Activated CD4-positive, alpha-beta T cell treated with anti-CD3 and anti-CD28 coated beads, Interleukin-2, amount 50 U/mL, for 1 hour (primary cell): ENCODE results near the gene STK24.
A peak's percentile ranks its signal among the peaks of the same experiment; 100 is the strongest.
"Not testable (repeated sequence)": the region's sequence is repeated elsewhere in the genome, so short reads cannot be mapped to it uniquely, and the experiment has no call there.

Experiments used
- DNase-seq: peaks from one replicate; pipeline ENCODE4 v3.0.0-alpha.2; 2020

Gene STK24

DNA sequence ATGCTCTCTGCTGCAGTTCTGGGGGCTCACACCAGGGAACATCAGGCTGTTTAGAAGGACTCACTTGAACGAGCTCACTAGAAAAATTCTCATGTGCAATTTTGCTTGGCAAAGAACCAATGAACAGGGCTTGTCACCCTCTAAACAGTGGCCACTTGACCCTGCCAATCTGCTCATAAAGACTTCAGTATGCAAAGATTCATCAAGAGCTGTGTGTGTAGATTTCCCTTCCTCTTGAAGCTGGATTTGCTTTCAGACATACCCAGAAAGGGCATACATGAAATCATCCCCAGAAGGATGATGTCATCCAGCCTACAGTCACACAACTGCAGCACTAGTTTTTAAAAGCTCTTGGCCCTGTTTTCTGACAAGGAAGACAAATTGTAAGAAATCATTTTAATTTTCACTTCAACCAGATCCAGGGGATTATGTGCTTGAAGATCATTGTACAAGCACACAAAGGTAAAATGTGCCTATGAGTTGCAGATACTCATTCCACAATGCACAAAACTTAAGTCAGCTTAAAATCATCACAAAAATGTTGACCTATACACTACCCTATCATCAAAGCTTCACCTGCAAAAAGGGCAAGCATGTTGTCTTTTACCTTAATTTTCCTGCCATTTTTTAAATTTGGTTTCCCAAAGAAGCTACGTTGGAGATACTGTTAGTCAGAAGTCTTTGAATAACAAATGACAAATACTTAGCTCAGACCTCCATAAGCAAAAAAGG is 5.2 kb upstream of the STK24 start:
- no peak for DNase-seq

GRCh38 chr13:98581381-98581780 is 4.5 kb upstream of the STK24 start:
- DNase-seq: no peak

GRCh38 chr13:98580420-98580819 is 3.5 kb upstream of the STK24 start:
- no peak for DNase-seq

GRCh38 chr13:98577836-98578285 is 954 bp upstream of the STK24 start:
- no peak for DNase-seq

DNA sequence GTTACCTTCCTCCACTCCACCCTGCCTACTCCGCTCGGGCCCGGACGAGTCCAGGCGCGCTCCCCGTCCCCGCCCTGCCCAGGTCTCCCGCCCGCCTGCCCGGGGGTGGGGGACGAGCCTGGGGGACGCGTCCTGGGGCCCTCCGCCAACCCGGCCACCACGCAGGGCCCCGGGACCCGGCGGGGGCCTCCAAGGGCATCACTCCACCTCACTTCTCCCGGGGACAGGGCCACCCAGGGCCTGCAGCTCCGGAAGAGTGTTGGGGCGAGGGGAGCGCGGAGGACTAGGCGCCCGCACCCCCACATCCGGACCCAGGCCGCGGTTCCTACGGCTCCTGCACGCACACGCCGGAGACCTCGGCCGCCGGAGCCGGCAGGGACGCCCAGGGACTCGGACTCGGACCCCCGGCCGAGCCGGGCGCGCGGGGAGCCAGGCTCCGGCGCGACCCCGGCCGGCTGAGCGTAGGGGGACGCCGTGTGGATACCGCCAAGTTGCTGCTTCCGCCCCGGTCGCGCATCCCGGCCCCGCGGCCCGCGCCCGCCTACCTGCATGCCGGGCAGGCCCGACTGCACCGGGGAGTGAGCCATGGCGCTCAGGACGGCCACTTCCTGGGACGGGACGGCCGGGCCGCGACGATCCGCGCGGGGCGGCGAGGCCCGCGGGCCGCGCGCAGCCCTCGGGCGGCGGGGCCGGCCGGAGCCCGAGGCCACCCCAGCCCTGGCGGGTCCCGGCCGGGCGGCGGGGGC is 534 bp downstream of the STK24 start:
- peak; percentile 34 for DNase-seq

DNA sequence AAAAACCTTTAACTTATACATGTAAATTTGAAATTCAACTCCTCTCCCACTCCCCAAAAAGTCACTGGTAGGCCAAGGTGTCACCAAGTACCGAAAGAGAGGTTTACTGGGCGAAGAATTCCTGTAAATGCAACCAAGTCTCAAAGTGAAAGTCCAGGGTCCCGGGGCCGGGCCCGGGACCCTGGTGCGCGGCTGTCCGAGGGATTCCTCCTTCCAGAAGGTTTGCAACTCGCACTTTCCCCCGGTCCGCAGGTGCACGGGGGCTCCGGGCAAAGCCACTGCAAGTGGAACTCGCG is 1.1 kb downstream of the STK24 start:
- DNase-seq: no peak

GRCh38 chr13:98575009-98575903 is 1.7 kb downstream of the STK24 start:
- no peak for DNase-seq

- peak; percentile 27 for DNase-seq
These were observed 4.8 kb downstream of the STK24 start for GRCh38 chr13:98571955-98572662.

DNA sequence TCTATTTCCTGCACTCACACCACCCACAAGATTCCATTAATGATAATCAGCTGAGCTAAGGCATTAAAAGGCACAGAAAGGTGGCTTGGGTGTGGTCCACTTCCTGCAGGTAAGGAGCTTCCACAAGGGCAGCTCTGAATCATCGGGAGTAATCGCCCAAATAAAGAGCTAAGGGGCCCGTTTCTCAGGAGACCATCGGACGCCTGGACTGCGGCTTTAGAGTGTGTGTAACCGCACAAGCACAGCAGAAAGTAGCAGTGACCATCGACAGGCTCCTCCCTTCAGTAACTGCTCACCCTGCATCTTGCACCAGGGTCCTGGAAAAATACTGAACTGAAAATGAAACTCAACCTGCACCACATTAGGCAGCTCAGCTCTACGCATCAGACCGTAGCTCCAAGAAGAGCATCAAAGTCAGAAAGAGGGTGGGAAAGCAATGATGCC is 6.0 kb downstream of the STK24 start:
- DNase-seq: peak; percentile 26

DNA sequence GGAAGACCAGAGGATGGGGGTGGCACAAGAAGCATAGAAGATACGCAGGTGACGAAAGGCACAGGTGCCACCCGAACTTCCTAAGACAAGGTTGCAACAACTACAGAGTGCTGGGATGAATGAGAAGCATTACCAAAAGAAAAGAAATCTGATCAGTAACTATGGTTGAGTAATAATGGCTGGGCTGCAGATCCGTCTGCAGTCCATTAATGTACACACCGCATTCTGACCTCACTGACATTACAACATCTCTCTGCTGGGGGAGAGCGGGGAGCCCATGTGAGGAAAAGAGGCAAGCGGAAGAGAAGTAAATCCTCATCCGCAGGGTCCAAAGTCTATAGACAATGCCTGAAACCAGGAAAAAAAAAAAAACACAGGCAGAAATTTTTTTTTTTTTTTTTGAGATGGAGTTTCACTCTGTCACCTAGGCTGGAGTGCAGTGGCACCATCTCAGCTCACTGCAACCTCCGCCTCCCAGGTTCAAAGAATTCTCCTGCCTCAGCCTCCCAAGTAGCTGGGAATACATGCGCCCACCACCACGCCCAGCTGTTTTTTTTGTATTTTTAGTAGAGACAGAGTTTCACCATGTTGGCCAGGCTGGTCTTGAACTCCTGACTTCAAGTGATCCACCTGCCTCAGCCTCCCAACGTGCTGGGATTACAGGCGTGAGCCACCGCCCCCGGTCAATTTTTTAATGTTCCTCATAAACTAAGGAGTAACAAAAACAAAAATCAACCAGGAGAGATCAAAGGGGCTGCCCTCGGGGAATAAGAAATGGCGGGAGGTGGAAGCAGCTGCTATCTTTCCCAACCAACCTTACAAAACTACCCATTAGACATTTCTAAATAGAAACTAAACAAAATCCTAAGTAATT is 7.2 kb downstream of the STK24 start:
- not testable (repeated sequence) for DNase-seq

- DNase-seq: no peak
These were observed 8.0 kb downstream of the STK24 start for GRCh38 chr13:98568918-98569317.

GRCh38 chr13:98567140-98567539 is 9.8 kb downstream of the STK24 start:
- DNase-seq: no peak

DNA sequence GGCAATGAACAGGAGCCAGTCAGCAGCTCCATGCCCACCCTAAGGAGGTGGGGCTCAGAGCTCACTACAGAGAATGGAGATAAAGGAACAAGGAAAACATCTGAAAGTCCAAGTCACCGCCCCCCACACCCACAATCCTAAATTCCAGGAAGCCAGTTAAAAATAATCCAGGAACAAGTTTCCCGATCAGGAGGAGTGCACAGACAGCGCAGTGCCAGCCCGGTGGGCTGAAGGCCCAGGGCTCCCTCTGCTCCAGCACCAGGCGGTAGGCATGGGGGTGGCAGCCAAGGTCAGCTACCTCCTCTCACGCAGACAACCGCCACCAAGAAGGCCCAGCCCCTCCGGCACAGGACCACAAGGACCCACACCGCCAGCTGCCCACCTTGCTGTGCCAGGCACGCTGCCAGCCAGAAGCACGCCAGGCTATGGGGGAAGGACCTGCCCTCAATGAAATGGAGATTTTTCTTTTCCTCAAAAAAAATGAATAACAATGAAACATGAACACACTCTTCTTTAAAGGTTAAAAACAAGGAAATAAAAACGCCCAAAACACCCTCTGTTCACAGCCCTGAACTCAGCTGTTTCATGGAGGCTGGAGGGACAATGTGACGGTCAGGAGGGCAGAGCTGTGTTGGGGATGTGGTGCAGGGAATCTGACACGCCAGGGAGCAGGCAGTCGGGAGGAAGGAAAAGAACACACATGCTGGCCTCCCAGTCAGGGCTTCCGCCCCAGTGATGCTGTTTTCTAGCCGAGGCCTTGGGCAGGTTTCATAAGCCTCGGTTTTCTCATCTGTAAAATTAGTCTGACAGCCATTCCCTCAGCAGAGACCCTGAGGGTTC is 11.0 kb downstream of the STK24 start:
- no peak for DNase-seq

DNA sequence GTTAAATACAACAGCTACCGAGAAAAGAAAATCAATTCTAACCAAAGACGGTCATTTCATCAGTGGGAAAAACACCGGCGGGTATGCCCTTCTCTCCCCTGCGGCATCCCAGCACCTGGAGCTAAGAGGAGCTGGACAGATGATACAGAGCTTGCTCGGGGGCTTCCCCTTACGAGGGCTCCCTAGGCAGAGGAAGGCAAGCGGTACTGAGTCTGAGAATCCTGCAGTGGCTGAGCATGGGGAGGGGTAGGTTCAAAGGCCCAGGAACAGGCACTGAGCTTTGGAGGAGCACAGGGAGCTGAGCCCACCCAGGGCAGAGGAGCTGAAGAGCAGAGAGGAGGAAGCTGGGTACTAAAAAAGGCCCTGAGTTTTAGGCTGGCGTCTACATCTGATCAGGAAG is 12.7 kb downstream of the STK24 start:
- no peak for DNase-seq

GRCh38 chr13:98563071-98563470 is 13.8 kb downstream of the STK24 start:
- DNase-seq: peak; percentile 34

GRCh38 chr13:98559169-98559568 is 17.7 kb downstream of the STK24 start:
- DNase-seq: no peak

GRCh38 chr13:98557937-98558792 is 18.7 kb downstream of the STK24 start:
- DNase-seq: no peak

- peak; percentile 49 for DNase-seq
These were observed 19.8 kb downstream of the STK24 start for GRCh38 chr13:98556968-98557631.

GRCh38 chr13:98556142-98556816 is 20.6 kb downstream of the STK24 start:
- DNase-seq: no peak
